HG03135 (cell line): Measurements from ENCODE around the gene MAMDC2.
A peak's percentile ranks its signal among the peaks of the same experiment; 100 is the strongest.

Experiments
- ATAC-seq: cut with Tn5 transposase; IDR thresholded peaks from one replicate; pipeline ENCODE4 v1.9.1; 2021; ENCODE audit warnings: mild to moderate bottlenecking, moderate library complexity; ENCODE audit not compliant: unreplicated experiment

Gene MAMDC2

GRCh38 chr9:70060883-70061507 lies 17.3 kb downstream of the MAMDC2 start:
- ATAC-seq, result peak; percentile 97

- no peak for ATAC-seq
These were observed 18.1 kb downstream of the MAMDC2 start for GRCh38 chr9:70061776-70062175.

GRCh38 chr9:70064496-70064895 lies 20.8 kb downstream of the MAMDC2 start:
- ATAC-seq, result no peak

- ATAC-seq, result no peak
These were observed 21.9 kb downstream of the MAMDC2 start for GRCh38 chr9:70065572-70065971.

- ATAC-seq, result no peak
These were observed 22.8 kb downstream of the MAMDC2 start for GRCh38 chr9:70066418-70066817.

- no peak for ATAC-seq
These were observed 23.2 kb downstream of the MAMDC2 start for GRCh38 chr9:70066874-70067273.

- no peak for ATAC-seq
These were observed 26.1 kb downstream of the MAMDC2 start for GRCh38 chr9:70069704-70070103.

GRCh38 chr9:70073193-70073592 lies 29.5 kb downstream of the MAMDC2 start:
- ATAC-seq, result no peak

GRCh38 chr9:70073756-70074155 lies 30.1 kb downstream of the MAMDC2 start:
- ATAC-seq, result no peak

GRCh38 chr9:70076678-70077077 lies 33.0 kb downstream of the MAMDC2 start:
- ATAC-seq, result no peak

- ATAC-seq, result no peak
These were observed 35.9 kb downstream of the MAMDC2 start for GRCh38 chr9:70079417-70080037.

- no peak for ATAC-seq
These were observed 37.0 kb downstream of the MAMDC2 start for GRCh38 chr9:70080481-70081119.

- ATAC-seq, result no peak
These were observed 37.5 kb downstream of the MAMDC2 start for GRCh38 chr9:70081120-70081495.

- no peak for ATAC-seq
These were observed 39.8 kb downstream of the MAMDC2 start for GRCh38 chr9:70083429-70083828.

- ATAC-seq, result no peak
These were observed 41.6 kb downstream of the MAMDC2 start for GRCh38 chr9:70085241-70085640.

GRCh38 chr9:70091103-70091502 lies 47.5 kb downstream of the MAMDC2 start:
- no peak for ATAC-seq

GRCh38 chr9:70091572-70091971 lies 47.9 kb downstream of the MAMDC2 start:
- ATAC-seq, result no peak

GRCh38 chr9:70092190-70092589 lies 48.5 kb downstream of the MAMDC2 start:
- no peak for ATAC-seq

GRCh38 chr9:70093095-70093494 lies 49.4 kb downstream of the MAMDC2 start:
- no peak for ATAC-seq

GRCh38 chr9:70093944-70094343 lies 50.3 kb downstream of the MAMDC2 start:
- no peak for ATAC-seq

- no peak for ATAC-seq
These were observed 51.1 kb downstream of the MAMDC2 start for GRCh38 chr9:70094747-70095146.

GRCh38 chr9:70097187-70097586 lies 53.5 kb downstream of the MAMDC2 start:
- ATAC-seq, result no peak
